OCI-LY1 (cell line): ENCODE measurements around the gene HBE1.

Experiments used
- H2AFZ ChIP-seq: fragments of 200-600 bp; sonication (generic), shearing (Covaris generic); 2 replicates; pipeline ENCODE4 v1.6.0; 2014; ENCODE audit warnings: antibody characterized with exemption, mild to moderate bottlenecking, low read length
- H3F3A ChIP-seq: fragments of 200-600 bp; sonication (generic), shearing (Covaris generic); 2 replicates; pipeline ENCODE4 v1.6.0; 2014; ENCODE audit warnings: mild to moderate bottlenecking, antibody characterized with exemption, low read length, moderate library complexity; ENCODE audit not compliant: insufficient read depth
- H3K27ac ChIP-seq: fragments of 200-600 bp; sonication (generic); 2 replicates; pipeline ENCODE4 v1.5.1; 2014; ENCODE audit warnings: low read length, mixed run types, mild to moderate bottlenecking, low read depth; ENCODE audit not compliant: poor library complexity, severe bottlenecking
- H3K27me3 ChIP-seq: fragments of 200-600 bp; sonication (generic); 2 replicates; pipeline ENCODE4 v1.6.0; 2014; ENCODE audit warnings: antibody characterized with exemption, mild to moderate bottlenecking, low read length, moderate library complexity; ENCODE audit not compliant: insufficient read depth
- H3K36me3 ChIP-seq: fragments of 200-600 bp; sonication (generic); 2 replicates; pipeline ENCODE4 v1.6.1; 2014; ENCODE audit warnings: mild to moderate bottlenecking, antibody characterized with exemption, low read length, moderate library complexity, mixed read lengths; ENCODE audit not compliant: insufficient read depth
- H3K4me1 ChIP-seq: fragments of 200-600 bp; sonication (generic); 2 replicates; pipeline ENCODE4 v1.5.1; 2014; ENCODE audit warnings: mild to moderate bottlenecking, low read length, moderate library complexity; ENCODE audit not compliant: insufficient read depth, severe bottlenecking
- H3K4me2 ChIP-seq: fragments of 200-600 bp; sonication (generic), shearing (Covaris generic); 2 replicates; pipeline ENCODE4 v1.6.1; 2014; ENCODE audit warnings: low read length
- H3K4me3 ChIP-seq: fragments of 200-600 bp; sonication (generic); 2 replicates; pipeline ENCODE4 v1.5.1; 2014; ENCODE audit warnings: low read length, low read depth, mild to moderate bottlenecking, mixed read lengths; ENCODE audit not compliant: poor library complexity, severe bottlenecking
- H3K79me2 ChIP-seq: fragments of 200-600 bp; shearing (Covaris generic); 2 replicates; pipeline ENCODE4 v1.6.1; 2016; ENCODE audit warnings: mixed run types, low read length, mixed read lengths; ENCODE audit not compliant: insufficient read depth
- H3K9ac ChIP-seq: fragments of 200-600 bp; sonication (generic), shearing (Covaris generic); 2 replicates; pipeline ENCODE4 v1.6.1; 2014; ENCODE audit warnings: mild to moderate bottlenecking, low read length, mixed read lengths
- H3K9me2 ChIP-seq: fragments of 200-600 bp; sonication (generic), shearing (Covaris generic); 2 replicates; pipeline ENCODE4 v1.6.1; 2014; ENCODE audit warnings: low read depth, mild to moderate bottlenecking, low read length, mixed read lengths
- H3K9me3 ChIP-seq: fragments of 200-600 bp; shearing (Covaris generic); 2 replicates; pipeline ENCODE4 v1.6.1; 2014; ENCODE audit warnings: low read length, mixed read lengths
- H4K20me1 ChIP-seq: fragments of 200-600 bp; sonication (generic), shearing (Covaris generic); 2 replicates; pipeline ENCODE4 v1.6.0; 2016; ENCODE audit warnings: mild to moderate bottlenecking, low read length; ENCODE audit not compliant: insufficient read depth
- EZH2 ChIP-seq: fragments of 200-600 bp; sonication (generic), shearing (Covaris generic); IDR thresholded peaks from 2 replicates; pipeline ENCODE4 v1.8.0; 2017; ENCODE audit warnings: borderline replicate concordance, mixed run types, mild to moderate bottlenecking, antibody characterized with exemption, low read length, moderate library complexity, mixed read lengths
- TF ChIP-seq, protein P1 (sequence below): fragments of 200-600 bp; sonication (generic), shearing (Covaris generic); IDR thresholded peaks from 2 replicates; pipeline ENCODE4 v1.5.1; 2017; ENCODE audit warnings: mild to moderate bottlenecking, antibody characterized with exemption, low read length, moderate library complexity, mixed read lengths

HBE1 gene

DNA sequence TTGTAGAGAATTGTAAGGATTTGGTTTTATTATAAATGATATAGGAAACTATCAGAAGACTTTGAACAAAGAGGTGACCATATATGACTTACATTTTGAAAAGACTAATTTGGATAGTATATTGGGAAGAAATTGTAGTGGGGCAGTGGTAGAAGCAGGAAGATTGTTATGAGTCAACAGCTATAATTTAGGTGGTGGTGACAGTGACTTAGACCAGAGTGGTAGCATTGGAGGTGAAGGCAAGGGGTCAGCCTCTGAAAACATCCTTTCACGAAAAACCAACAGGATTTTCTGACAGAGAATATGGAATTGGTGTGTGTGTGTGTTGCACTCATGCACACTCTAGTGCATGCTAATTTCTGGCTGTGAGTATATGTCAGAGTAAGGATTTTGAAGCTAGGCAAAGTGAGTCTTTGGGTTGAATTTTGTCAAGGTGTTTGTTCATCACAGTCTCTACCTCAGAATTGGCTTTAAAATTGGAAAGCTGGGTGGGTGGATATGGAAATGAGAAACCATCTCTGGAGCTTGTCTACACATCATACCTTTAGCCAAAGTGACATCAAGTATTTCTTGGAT, 8.2 kb upstream of the HBE1 start:
- TF ChIP-seq EZH2 = no peak
- TF ChIP-seq, protein P1, sequence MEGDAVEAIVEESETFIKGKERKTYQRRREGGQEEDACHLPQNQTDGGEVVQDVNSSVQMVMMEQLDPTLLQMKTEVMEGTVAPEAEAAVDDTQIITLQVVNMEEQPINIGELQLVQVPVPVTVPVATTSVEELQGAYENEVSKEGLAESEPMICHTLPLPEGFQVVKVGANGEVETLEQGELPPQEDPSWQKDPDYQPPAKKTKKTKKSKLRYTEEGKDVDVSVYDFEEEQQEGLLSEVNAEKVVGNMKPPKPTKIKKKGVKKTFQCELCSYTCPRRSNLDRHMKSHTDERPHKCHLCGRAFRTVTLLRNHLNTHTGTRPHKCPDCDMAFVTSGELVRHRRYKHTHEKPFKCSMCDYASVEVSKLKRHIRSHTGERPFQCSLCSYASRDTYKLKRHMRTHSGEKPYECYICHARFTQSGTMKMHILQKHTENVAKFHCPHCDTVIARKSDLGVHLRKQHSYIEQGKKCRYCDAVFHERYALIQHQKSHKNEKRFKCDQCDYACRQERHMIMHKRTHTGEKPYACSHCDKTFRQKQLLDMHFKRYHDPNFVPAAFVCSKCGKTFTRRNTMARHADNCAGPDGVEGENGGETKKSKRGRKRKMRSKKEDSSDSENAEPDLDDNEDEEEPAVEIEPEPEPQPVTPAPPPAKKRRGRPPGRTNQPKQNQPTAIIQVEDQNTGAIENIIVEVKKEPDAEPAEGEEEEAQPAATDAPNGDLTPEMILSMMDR = no peak
- Histone ChIP-seq H3K27ac (no peak overlapping the region), H3K9me2 (no peaks in the 10 kb centered on the region), H3K79me2 (no peaks in the 10 kb centered on the region), H3K36me3 (no peaks in the 10 kb centered on the region), H3K4me3 (no peak overlapping the region), H4K20me1 (no peaks in the 10 kb centered on the region), H3F3A (no peaks in the 10 kb centered on the region), H2AFZ (no peak overlapping the region), H3K9ac (no peak overlapping the region), H3K9me3 (no peaks in the 10 kb centered on the region), H3K4me2 (no peak overlapping the region), H3K27me3 (no peaks in the 10 kb centered on the region), H3K4me1 (no peaks in the 10 kb centered on the region)

DNA sequence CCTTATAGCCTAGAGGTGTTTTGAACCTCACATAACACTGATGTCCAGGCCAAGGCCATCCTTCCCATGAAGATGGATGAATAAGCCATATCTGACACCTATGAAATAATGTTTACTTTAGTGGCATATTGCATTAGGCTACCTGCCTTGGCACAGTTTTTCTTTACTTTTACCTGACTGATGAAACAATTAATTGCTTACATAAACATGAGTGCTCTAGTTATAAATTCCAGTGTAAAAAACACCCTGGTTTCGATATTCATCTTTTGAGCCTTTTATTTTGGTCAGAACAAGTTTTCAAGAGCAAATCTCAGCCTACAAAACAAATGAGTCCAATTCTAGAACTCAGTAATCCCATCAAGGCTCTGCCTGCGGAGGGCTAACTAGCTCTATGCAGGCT, 7.0 kb upstream of the HBE1 start:
- H3K36me3 ChIP-seq = no peaks in the 10 kb centered on the region
- no peaks in the 10 kb centered on the region for H3K27me3 ChIP-seq
- H3K9me3 ChIP-seq = no peaks in the 10 kb centered on the region
- H3K9me2 ChIP-seq = no peaks in the 10 kb centered on the region
- no peaks in the 10 kb centered on the region for H4K20me1 ChIP-seq
- no peaks in the 10 kb centered on the region for H3F3A ChIP-seq
- H3K27ac ChIP-seq = no peak overlapping the region
- H3K4me1 ChIP-seq = no peaks in the 10 kb centered on the region
- H3K9ac ChIP-seq = no peak overlapping the region
- TF ChIP-seq, protein P1 = no peak
- TF ChIP-seq EZH2 = no peak
- no peaks in the 10 kb centered on the region for H3K79me2 ChIP-seq
- no peak overlapping the region for H3K4me2 ChIP-seq
- no peak overlapping the region for H3K4me3 ChIP-seq
- H2AFZ ChIP-seq = no peak overlapping the region

DNA sequence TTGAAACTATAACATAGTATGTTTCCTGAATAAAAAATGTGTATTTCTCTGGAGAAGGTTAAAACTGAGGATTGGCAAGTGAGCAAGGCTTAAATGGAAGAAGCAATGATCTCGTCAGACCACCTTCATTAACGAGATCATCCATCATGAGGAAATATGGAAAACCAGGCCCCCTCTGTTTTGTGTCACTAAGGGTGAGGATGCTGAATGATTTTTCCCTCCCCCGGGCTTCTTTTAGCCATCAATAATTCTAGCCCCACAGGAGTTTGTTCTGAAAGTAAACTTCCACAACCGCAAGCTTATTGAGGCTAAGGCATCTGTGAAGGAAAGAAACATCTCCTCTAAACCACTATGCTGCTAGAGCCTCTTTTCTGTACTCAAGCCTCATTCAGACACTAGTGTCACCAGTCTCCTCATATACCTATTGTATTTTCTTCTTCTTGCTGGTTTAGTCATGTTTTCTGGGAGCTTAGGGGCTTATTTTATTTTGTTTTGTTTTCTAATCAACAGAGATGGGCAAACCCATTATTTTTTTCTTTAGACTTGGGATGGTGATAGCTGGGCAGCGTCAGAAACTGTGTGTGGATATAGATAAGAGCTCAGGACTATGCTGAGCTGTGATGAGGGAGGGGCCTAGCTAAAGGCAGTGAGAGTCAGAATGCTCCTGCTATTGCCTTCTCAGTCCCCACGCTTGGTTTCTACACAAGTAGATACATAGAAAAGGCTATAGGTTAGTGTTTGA, 5.8 kb upstream of the HBE1 start:
- TF ChIP-seq EZH2 = no peak
- TF ChIP-seq, protein P1 = no peak

More for the DNA sequence above, 5.8 kb upstream of the HBE1 start:
- no peaks in the 10 kb centered on the region for H3K9me3 ChIP-seq
- H3K36me3 ChIP-seq = no peaks in the 10 kb centered on the region
- no peak overlapping the region for H3K27ac ChIP-seq
- no peaks in the 10 kb centered on the region for H4K20me1 ChIP-seq
- no peak overlapping the region for H3K4me2 ChIP-seq
- no peaks in the 10 kb centered on the region for H3K9me2 ChIP-seq
- H2AFZ ChIP-seq = no peak overlapping the region
- no peaks in the 10 kb centered on the region for H3K79me2 ChIP-seq
- no peaks in the 10 kb centered on the region for H3F3A ChIP-seq
- no peak overlapping the region for H3K9ac ChIP-seq
- no peaks in the 10 kb centered on the region for H3K27me3 ChIP-seq
- H3K4me3 ChIP-seq = no peak overlapping the region
- H3K4me1 ChIP-seq = no peaks in the 10 kb centered on the region
